Measurements from ENCODE around the gene LRAT. TPM values are rescaled to one million over a fixed set of nuclear protein-coding genes. Genes with fewer than 3 reads are reported as not detected.

Gene LRAT
- total and polyA plus RNA-seq, 2 experiments from 2014 or later: 57.1 to 90.1 TPM

GRCh38 chr4:154781126-154781982 lies 37.6 kb downstream of the LRAT start, which contains the start of gene RBM46:
Gene RBM46, plus strand, starts transcription at chr4:154781272. Its CDS starts 15,481 bp downstream, at chr4:154796753.
- H3K27ac Mint-ChIP-seq: 0 out of 2 replicates have a peak within 1 kb of the TSS, but pooled peaks have one; percentile 20
- no peaks in the 10 kb centered on the region for H3F3A ChIP-seq (replicated peaks; ENCODE audit: low read depth)
- H3K36me3 Mint-ChIP-seq (ENCODE audit: low read depth): no peaks in the 10 kb centered on the region
- no peaks in the 10 kb centered on the region for H3K9me2 ChIP-seq (ENCODE audit: insufficient read depth)
- peak; percentile 86 for ATAC-seq
- H3K27me3 ChIP-seq (ENCODE audit: insufficient read depth): no peaks in the 10 kb centered on the region
- H2AFZ ChIP-seq: peak within 1 kb of the TSS; percentile 78
- no peak within 1 kb of the TSS for H3K27ac ChIP-seq (ENCODE audit: low read depth)
- peak within 1 kb of the TSS; percentile 49 for H3K4me3 ChIP-seq
- H3K79me2 ChIP-seq (replicated peaks; ENCODE audit: insufficient read depth): peaks cover 40% of the 10 kb centered on the region; the same call in 1 of the 2 replicates
- peak within 1 kb of the TSS; percentile 52 for H3K4me2 ChIP-seq
- no peaks in the 10 kb centered on the region; the same call in 2 of the 3 replicates for H3K9me3 Mint-ChIP-seq
- no peaks in the 10 kb centered on the region for H3K4me1 ChIP-seq (ENCODE audit: insufficient read depth)
- no peaks in the 10 kb centered on the region; the same call in 1 of the 2 replicates for H4K20me1 ChIP-seq (replicated peaks; ENCODE audit: insufficient read depth)
- H3K36me3 ChIP-seq (ENCODE audit: insufficient read depth): no peaks in the 10 kb centered on the region
- H3K4me3 Mint-ChIP-seq: peak within 1 kb of the TSS; percentile 27; the same call in 1 of the 3 replicates
- no peaks in the 10 kb centered on the region for H3K4me1 Mint-ChIP-seq
- TF ChIP-seq POLR2AphosphoS5 (IDR thresholded peaks at IDR 0.05; ENCODE audit: low read depth) (no peak; the same call in 1 of the 2 replicates), ZNF114 (CRISPR knock-in tag; IDR thresholded peaks at IDR 0.05) (no peak), CTCF (conservative IDR thresholded peaks at IDR 0.05; ENCODE audit: low read depth in 2 of 2) (no peak), ZNF331 (CRISPR knock-in tag; IDR thresholded peaks at IDR 0.05; ENCODE audit: low read depth) (no peak), NANOG (IDR thresholded peaks at IDR 0.05; ENCODE audit: borderline replicate concordance) (no peak), ETS1 (IDR thresholded peaks at IDR 0.05) (no peak), ZNF462 (CRISPR knock-in tag; IDR thresholded peaks at IDR 0.05) (no peak), EZH2 (IDR thresholded peaks at IDR 0.05; ENCODE audit: low read depth, unreplicated experiment) (no peak), STAT1 (IDR thresholded peaks at IDR 0.05; ENCODE audit: unreplicated experiment) (no peak), JUNB (IDR thresholded peaks at IDR 0.05; ENCODE audit: unreplicated experiment) (no peak), EZH2phosphoT487 (IDR thresholded peaks at IDR 0.05; ENCODE audit: unreplicated experiment) (no peak)
- H3K27me3 Mint-ChIP-seq (ENCODE audit: insufficient read depth, low read depth, poor library complexity): peaks cover 4% of the 10 kb centered on the region
- DNase-seq (ENCODE audit: low spot score): peak; percentile 78
